GM18868 (cell line): ENCODE data around the gene SYT4.

Experiments
- ATAC-seq: cut with Tn5 transposase; IDR thresholded peaks from one replicate; pipeline ENCODE4 v1.9.1; 2021; ENCODE audit warnings: mild to moderate bottlenecking, moderate library complexity; ENCODE audit not compliant: unreplicated experiment

Gene SYT4

GRCh38 chr18:43220691-43221090 lies 56.6 kb downstream of the SYT4 start:
- ATAC-seq: no peak
